Measurements from ENCODE around the gene AHSA1. TPM values are rescaled to one million over a fixed set of nuclear protein-coding genes. Genes with fewer than 3 reads are reported as not detected.
A peak's percentile ranks its signal among the peaks of the same experiment; 100 is the strongest.
"Not testable (repeated sequence)": the region's sequence is repeated elsewhere in the genome, so short reads cannot be mapped to it uniquely, and the experiment has no call there.

Gene AHSA1
- total RNA-seq, result 100 to 1,000 TPM; 325 to 339 TPM

GRCh38 chr14:77457522-77458248 is at the start of gene AHSA1, which contains the start of gene VIPAS39:
AHSA1 (plus strand) TSS chr14:77458093; CDS start chr14:77458190, 97 bp downstream.
VIPAS39 (minus strand) TSS chr14:77457601; CDS start chr14:77454102, 3,499 bp downstream.
- peaks cover 39% of the 10 kb centered on the region for H3K4me1 Mint-ChIP-seq (ENCODE audit: low read depth)
- no peaks in the 10 kb centered on the region for H3K27me3 Mint-ChIP-seq
- no peaks in the 10 kb centered on the region for H3K9me3 Mint-ChIP-seq
- peak within 1 kb of the TSS; percentile 100 for H3K27ac Mint-ChIP-seq
- H3K36me3 Mint-ChIP-seq (ENCODE audit: low read depth), result peaks cover 39% of the 10 kb centered on the region
- no peak for TF ChIP-seq CTCF (IDR thresholded peaks at IDR 0.05)
- intact Hi-C loops (cut with micrococcal nuclease), result loop anchor here (2.0 to 5.0 kb wide), 4 partner anchors 81 to 250 kb away; partner anchors contain the start of genes ALKBH1, GSTZ1, POMT2 and SAMD15
- ChIA-PET CTCF (interaction anchor here (0.8 to 2.4 kb wide), 4 partner anchors 15 to 150 kb away, joined by 3 to 10 read pairs (median 7); partner anchors contain the start of genes GSTZ1 and POMT2), POLR2A (interaction anchor here (0.6 to 2.1 kb wide), 9 partner anchors 16 to 341 kb away, joined by 3 to 8 read pairs (median 3); partner anchors contain the start of genes ALKBH1, SAMD15, SLIRP and SNW1)
- ATAC-seq, result peak; percentile 96
- peak within 1 kb of the TSS; percentile 99 for H3K4me3 Mint-ChIP-seq
- peak; percentile 98 for DNase-seq

GRCh38 chr14:77409131-77409533 is 48.8 kb upstream of the AHSA1 start:
- no peak for TF ChIP-seq CTCF (IDR thresholded peaks at IDR 0.05)

GRCh38 chr14:77415403-77416030 is 42.4 kb upstream of the AHSA1 start:
- H3K27me3 Mint-ChIP-seq; DNase-seq; intact Hi-C loops (cut with micrococcal nuclease); H3K36me3 Mint-ChIP-seq (ENCODE audit: low read depth); ATAC-seq; CTCF ChIA-PET; H3K4me3 Mint-ChIP-seq; POLR2A ChIA-PET; H3K4me1 Mint-ChIP-seq (ENCODE audit: low read depth); H3K27ac Mint-ChIP-seq: not testable (repeated sequence)
- peaks cover 13% of the 10 kb centered on the region for H3K9me3 Mint-ChIP-seq

More at GRCh38 chr14:77409131-77409533, 48.8 kb upstream of the AHSA1 start:
- Mint-ChIP-seq H3K4me3 (no peak overlapping the region), H3K9me3 (no peaks in the 10 kb centered on the region), H3K4me1 (ENCODE audit: low read depth) (peaks cover 13% of the 10 kb centered on the region), H3K27me3 (no peaks in the 10 kb centered on the region), H3K27ac (no peak overlapping the region), H3K36me3 (ENCODE audit: low read depth) (no peaks in the 10 kb centered on the region)
- DNase-seq (peak; percentile 15), ATAC-seq (peak; percentile 60)
- CTCF ChIA-PET, result interaction anchor here (1.3 kb wide), 1 partner anchor 85 kb away, joined by 3 read pairs; no protein-coding TSS in a partner anchor
- POLR2A ChIA-PET, result no interaction called here
- intact Hi-C loops (cut with micrococcal nuclease), result no loop called here

GRCh38 chr14:77416098-77416497 is 41.8 kb upstream of the AHSA1 start:
- H3K4me3 Mint-ChIP-seq; DNase-seq; intact Hi-C loops (cut with micrococcal nuclease); H3K36me3 Mint-ChIP-seq (ENCODE audit: low read depth); H3K27me3 Mint-ChIP-seq; CTCF ChIA-PET; ATAC-seq; H3K27ac Mint-ChIP-seq; POLR2A ChIA-PET; H3K4me1 Mint-ChIP-seq (ENCODE audit: low read depth): not testable (repeated sequence)
- peaks cover 13% of the 10 kb centered on the region for H3K9me3 Mint-ChIP-seq

GRCh38 chr14:77416836-77417235 is 41.1 kb upstream of the AHSA1 start:
- no peak for TF ChIP-seq CTCF (IDR thresholded peaks at IDR 0.05)
- Mint-ChIP-seq H3K4me3 (no peak overlapping the region), H3K36me3 (ENCODE audit: low read depth) (peaks cover 13% of the 10 kb centered on the region), H3K9me3 (peaks cover 13% of the 10 kb centered on the region), H3K4me1 (ENCODE audit: low read depth) (no peaks in the 10 kb centered on the region), H3K27me3 (no peaks in the 10 kb centered on the region), H3K27ac (no peak overlapping the region)
- intact Hi-C loops (cut with micrococcal nuclease), result no loop called here
- no peak for ATAC-seq
- CTCF ChIA-PET, result no interaction called here
- POLR2A ChIA-PET, result no interaction called here
- DNase-seq, result no peak
